Mesenchymal stem cell (in vitro differentiated cells and primary cell): ENCODE data around the gene TCF4.

ENCODE experiments used
- DNase-seq: peaks from one replicate; pipeline ENCODE4 v3.0.0-alpha.2; 2013
- H2AFZ ChIP-seq: one replicate; pipeline ENCODE4 v1.6.1; 2013; ENCODE audit warnings: low read depth, mild to moderate bottlenecking, control low read depth, inconsistent platforms, low read length, moderate library complexity
- H2AK5ac ChIP-seq: 2 replicates; pipeline ENCODE4 v1.6.1; 2013; ENCODE audit warnings: low read length, moderate library complexity, mild to moderate bottlenecking, inconsistent platforms; ENCODE audit not compliant: severe bottlenecking
- H2BK120ac ChIP-seq: one replicate; pipeline ENCODE4 v1.6.1; 2013; ENCODE audit warnings: low read depth, mild to moderate bottlenecking, inconsistent platforms, low read length, moderate library complexity
- H2BK12ac ChIP-seq, 2 experiments: one replicate each; pipeline ENCODE4 v1.6.1; 2013; ENCODE audit warnings: inconsistent platforms in 2 of 2, low read length in 2 of 2, mild to moderate bottlenecking in 2 of 2, moderate library complexity in 2 of 2, control low read depth in 1 of 2
- H2BK15ac ChIP-seq: one replicate; pipeline ENCODE4 v1.6.1; 2013; ENCODE audit warnings: mild to moderate bottlenecking, low read depth, inconsistent platforms; ENCODE audit not compliant: poor library complexity, severe bottlenecking
- H2BK5ac ChIP-seq: 2 replicates; pipeline ENCODE4 v1.6.1; 2013; ENCODE audit warnings: low read depth, mild to moderate bottlenecking, low read length, control low read depth, inconsistent platforms; ENCODE audit not compliant: poor library complexity, severe bottlenecking
- H3K14ac ChIP-seq, 2 experiments: one replicate each; pipeline ENCODE4 v1.6.1; 2013; ENCODE audit warnings: inconsistent platforms in 2 of 2, low read length in 2 of 2, control low read depth in 1 of 2, mild to moderate bottlenecking in 1 of 2, moderate library complexity in 1 of 2
- H3K18ac ChIP-seq, 2 experiments: one replicate each; pipeline ENCODE4 v1.6.1; 2013; ENCODE audit warnings: inconsistent platforms in 2 of 2, low read length in 2 of 2, control low read depth in 1 of 2, low read depth in 1 of 2, mild to moderate bottlenecking in 1 of 2
- H3K23ac ChIP-seq, 2 experiments: one replicate each; pipeline ENCODE4 v1.6.1; 2013; ENCODE audit warnings: inconsistent platforms in 2 of 2, low read length in 2 of 2, mild to moderate bottlenecking in 2 of 2, moderate library complexity in 2 of 2, control low read depth in 1 of 2
- H3K27ac ChIP-seq: 2 replicates; pipeline ENCODE4 v1.5.1; 2013; ENCODE audit warnings: mild to moderate bottlenecking, moderate library complexity, low read length, control low read depth, inconsistent platforms; ENCODE audit not compliant: poor library complexity, severe bottlenecking
- H3K27me3 ChIP-seq, 2 experiments: 2 replicates each; pipeline versions ENCODE4 v1.6.1 to v1.7.0; 2013; ENCODE audit warnings: low read length in 2 of 2, mild to moderate bottlenecking in 2 of 2, moderate library complexity in 2 of 2, control low read depth in 1 of 2, inconsistent platforms in 1 of 2; ENCODE audit not compliant: control insufficient read depth in 1 of 2, insufficient read depth in 1 of 2
- H3K36me3 ChIP-seq, 2 experiments: 2 replicates each; pipeline versions ENCODE4 v1.6.1 to v1.7.0; 2013; ENCODE audit warnings: low read length in 2 of 2, control low read depth in 1 of 2, inconsistent platforms in 1 of 2, low read depth in 1 of 2, mild to moderate bottlenecking in 1 of 2; ENCODE audit not compliant: insufficient read depth in 2 of 2, control insufficient read depth in 1 of 2
- H3K4ac ChIP-seq, 2 experiments: one replicate each; pipeline ENCODE4 v1.6.1; 2013; ENCODE audit warnings: inconsistent platforms in 2 of 2, low read length in 2 of 2, mild to moderate bottlenecking in 2 of 2, moderate library complexity in 2 of 2, control low read depth in 1 of 2, low read depth in 1 of 2
- H3K4me1 ChIP-seq: 2 replicates; pipeline ENCODE4 v1.6.1; 2013; ENCODE audit warnings: low read depth, low read length, control low read depth; ENCODE audit not compliant: control insufficient read depth, insufficient read depth
- H3K4me2 ChIP-seq: 2 replicates; pipeline ENCODE4 v1.6.1; 2013; ENCODE audit warnings: low read length, mild to moderate bottlenecking, inconsistent platforms; ENCODE audit not compliant: poor library complexity, severe bottlenecking
- H3K4me3 ChIP-seq, 2 experiments: 2 replicates each; pipeline versions ENCODE4 v1.5.1 to v1.7.0; 2013; ENCODE audit warnings: low read length in 2 of 2, mild to moderate bottlenecking in 2 of 2, control low read depth in 1 of 2, low read depth in 1 of 2; ENCODE audit not compliant: insufficient read depth in 1 of 2
- H3K79me1 ChIP-seq: replicated peaks from 2 replicates; pipeline ENCODE4 v1.6.1; 2013; ENCODE audit warnings: mild to moderate bottlenecking, control low read depth, low read length, inconsistent platforms; ENCODE audit not compliant: poor library complexity, severe bottlenecking
- H3K9ac ChIP-seq: 2 replicates; pipeline ENCODE4 v1.7.0; 2013; ENCODE audit warnings: mild to moderate bottlenecking, low read length, moderate library complexity
- H3K9me3 ChIP-seq: 2 replicates; pipeline ENCODE4 v1.7.0; 2013; ENCODE audit warnings: mild to moderate bottlenecking, low read length; ENCODE audit not compliant: control insufficient read depth
- H4K8ac ChIP-seq: one replicate; pipeline ENCODE4 v1.6.1; 2013; ENCODE audit warnings: inconsistent platforms, mild to moderate bottlenecking, low read length, moderate library complexity
- H4K91ac ChIP-seq: one replicate; pipeline ENCODE4 v1.6.1; 2013; ENCODE audit warnings: mild to moderate bottlenecking, low read length, inconsistent platforms
- WGBS: methylation state at CpG from one replicate; pipeline ENCODE4 v1.1.7; 2013; ENCODE audit warnings: mixed read lengths; 5-methylcytosine and 5-hydroxymethylcytosine counted together

Gene TCF4

DNA sequence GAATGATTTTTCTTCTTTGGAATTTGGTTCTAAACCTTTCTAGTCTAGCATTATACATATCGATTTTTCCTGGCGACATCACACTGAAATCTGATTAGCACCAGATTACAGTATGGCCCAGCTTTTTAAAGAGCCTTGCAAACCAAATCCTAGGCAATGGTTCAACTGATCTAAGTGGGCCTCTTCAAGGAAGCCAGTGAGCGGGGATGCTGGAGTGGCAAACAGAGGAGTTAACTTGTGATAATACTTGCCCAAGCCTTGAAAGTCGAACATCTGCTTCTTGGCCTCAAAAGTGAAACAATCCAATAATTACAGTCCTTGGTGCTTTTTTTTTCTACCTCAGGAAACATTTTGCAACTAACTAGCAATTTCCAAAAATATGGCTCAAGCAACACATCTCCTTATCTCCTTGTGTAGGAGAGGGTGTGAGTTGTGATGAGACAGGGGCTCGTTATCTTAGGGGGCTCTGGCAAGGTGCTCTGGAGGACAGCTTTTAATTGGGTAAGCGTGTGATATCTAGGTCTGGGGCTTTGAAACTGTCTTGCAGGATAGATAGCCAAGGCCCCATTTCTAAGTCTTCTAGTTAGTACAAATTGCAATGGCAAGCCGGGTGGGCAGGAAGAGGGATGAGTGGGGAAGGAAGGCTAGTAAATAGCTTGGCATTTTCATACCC, 388.6 kb downstream of the TCF4 start:
- Histone ChIP-seq H3K9ac (no peak overlapping the region), H3K14ac (no peak overlapping the region), H3K4ac (no peak overlapping the region), H3K27me3 (no peaks in the 10 kb centered on the region), H3K27ac (no peak overlapping the region), H2BK120ac (no peak overlapping the region), H3K4me3 (no peak overlapping the region), H2BK5ac (no peak overlapping the region), H2AFZ (no peak overlapping the region), H2AK5ac (no peak overlapping the region), H3K4me2 (no peak overlapping the region), H3K18ac (no peak overlapping the region), H3K9me3 (no peaks in the 10 kb centered on the region), H3K36me3 (no peaks in the 10 kb centered on the region), H2BK12ac (no peak overlapping the region), H3K23ac (no peak overlapping the region), H2BK15ac (no peak overlapping the region), H4K91ac (no peak overlapping the region), H3K4me1 (no peaks in the 10 kb centered on the region), H3K79me1 (no peaks in the 10 kb centered on the region), H4K8ac (no peak overlapping the region)
- DNase-seq, result no peak
- WGBS, result 77% methylated on average over 7 of the region's 7 CpGs

- no peak overlapping the region for H3K14ac ChIP-seq
- no peak overlapping the region for H3K18ac ChIP-seq
- no peaks in the 10 kb centered on the region for H3K36me3 ChIP-seq
- no peak overlapping the region for H3K4me2 ChIP-seq
- H4K8ac ChIP-seq, result no peak overlapping the region
- no peaks in the 10 kb centered on the region for H3K27me3 ChIP-seq
- no peaks in the 10 kb centered on the region for H3K4me1 ChIP-seq
- no peak overlapping the region for H3K27ac ChIP-seq
- no peaks in the 10 kb centered on the region for H3K9me3 ChIP-seq
- H2BK12ac ChIP-seq, result no peak overlapping the region
- no peak overlapping the region for H2BK5ac ChIP-seq
- no peak overlapping the region for H2AK5ac ChIP-seq
- H2BK15ac ChIP-seq, result no peak overlapping the region
- no peak overlapping the region for H3K23ac ChIP-seq
- no peak overlapping the region for H3K9ac ChIP-seq
- no peak overlapping the region for H4K91ac ChIP-seq
- DNase-seq, result no peak
- H2AFZ ChIP-seq, result no peak overlapping the region
- H3K4me3 ChIP-seq, result no peak overlapping the region
- no peak overlapping the region for H2BK120ac ChIP-seq
- H3K4ac ChIP-seq, result no peak overlapping the region
- no peaks in the 10 kb centered on the region for H3K79me1 ChIP-seq
Measured at GRCh38 chr18:55195863-55196262, 392.1 kb downstream of the TCF4 start.

DNA sequence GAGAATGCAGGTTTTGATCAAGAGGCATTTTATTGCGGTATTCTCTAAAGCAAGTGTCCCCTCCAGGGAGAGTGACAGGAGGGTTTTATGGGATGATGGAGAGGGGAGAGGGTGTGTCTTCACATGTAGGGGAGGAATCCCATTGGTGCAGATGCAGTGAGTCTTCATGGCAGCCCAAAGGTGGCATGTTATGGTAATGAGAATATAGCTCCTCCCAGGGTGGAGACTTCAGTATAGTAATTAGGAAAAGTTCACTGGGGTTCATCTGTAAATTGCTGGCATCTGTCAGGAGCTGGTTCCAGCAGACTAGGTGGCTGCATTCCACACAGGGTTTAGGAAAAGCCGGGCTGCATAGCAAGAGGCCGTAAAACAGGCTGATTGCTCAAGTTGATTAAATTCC, 398.0 kb downstream of the TCF4 start:
- Histone ChIP-seq H3K36me3 (no peaks in the 10 kb centered on the region), H3K14ac (no peak overlapping the region), H3K4me3 (no peak overlapping the region)

GRCh38 chr18:55186588-55186987, 401.4 kb downstream of the TCF4 start:
- Histone ChIP-seq H2AFZ (no peak overlapping the region), H3K36me3 (no peaks in the 10 kb centered on the region), H3K9ac (no peak overlapping the region), H3K14ac (no peak overlapping the region), H3K4ac (no peak overlapping the region), H4K91ac (no peak overlapping the region), H2AK5ac (no peak overlapping the region), H2BK15ac (no peak overlapping the region), H3K4me2 (no peak overlapping the region), H2BK120ac (no peak overlapping the region), H3K27me3 (peaks cover 0 to 13% of the 10 kb centered on the region in 2 experiments), H3K79me1 (no peaks in the 10 kb centered on the region), H3K23ac (no peak overlapping the region), H4K8ac (no peak overlapping the region), H3K27ac (no peak overlapping the region), H3K18ac (no peak overlapping the region), H3K4me3 (no peak overlapping the region), H2BK12ac (no peak overlapping the region), H2BK5ac (no peak overlapping the region), H3K4me1 (no peaks in the 10 kb centered on the region), H3K9me3 (no peaks in the 10 kb centered on the region)
- DNase-seq, result no peak

More for the DNA sequence above, 398.0 kb downstream of the TCF4 start:
- H3K4ac ChIP-seq, result no peak overlapping the region
- no peak overlapping the region for H2AK5ac ChIP-seq
- DNase-seq, result no peak
- H3K27ac ChIP-seq, result no peak overlapping the region
- no peak overlapping the region for H3K4me2 ChIP-seq
- H3K27me3 ChIP-seq, result peaks cover 0 to 8% of the 10 kb centered on the region in 2 experiments
- no peak overlapping the region for H2BK12ac ChIP-seq
- no peak overlapping the region for H2BK15ac ChIP-seq
- H4K91ac ChIP-seq, result no peak overlapping the region
- no peaks in the 10 kb centered on the region for H3K9me3 ChIP-seq
- H2BK120ac ChIP-seq, result no peak overlapping the region
- H2AFZ ChIP-seq, result no peak overlapping the region
- WGBS, result 44% methylated on average over 3 of the region's 3 CpGs
- H2BK5ac ChIP-seq, result no peak overlapping the region
- H3K9ac ChIP-seq, result no peak overlapping the region
- H4K8ac ChIP-seq, result no peak overlapping the region
- H3K23ac ChIP-seq, result no peak overlapping the region
- H3K79me1 ChIP-seq, result no peaks in the 10 kb centered on the region
- H3K4me1 ChIP-seq, result no peaks in the 10 kb centered on the region
- H3K18ac ChIP-seq, result no peak overlapping the region
